Stimulated activated CD8-positive, alpha-beta memory T cell treated with anti-CD3 and anti-CD28 coated beads, Interleukin-4, amount 100 ng/mL, for 1 hour (primary cell): ENCODE results near the gene RAD51AP2.

Experiments used
- DNase-seq, 2 donors: peaks; one replicate each; pipeline ENCODE4 v3.0.0-alpha.2; 2020; ENCODE audit warnings: low read depth in 2 of 2, low spot score in 1 of 2

Gene RAD51AP2

DNA sequence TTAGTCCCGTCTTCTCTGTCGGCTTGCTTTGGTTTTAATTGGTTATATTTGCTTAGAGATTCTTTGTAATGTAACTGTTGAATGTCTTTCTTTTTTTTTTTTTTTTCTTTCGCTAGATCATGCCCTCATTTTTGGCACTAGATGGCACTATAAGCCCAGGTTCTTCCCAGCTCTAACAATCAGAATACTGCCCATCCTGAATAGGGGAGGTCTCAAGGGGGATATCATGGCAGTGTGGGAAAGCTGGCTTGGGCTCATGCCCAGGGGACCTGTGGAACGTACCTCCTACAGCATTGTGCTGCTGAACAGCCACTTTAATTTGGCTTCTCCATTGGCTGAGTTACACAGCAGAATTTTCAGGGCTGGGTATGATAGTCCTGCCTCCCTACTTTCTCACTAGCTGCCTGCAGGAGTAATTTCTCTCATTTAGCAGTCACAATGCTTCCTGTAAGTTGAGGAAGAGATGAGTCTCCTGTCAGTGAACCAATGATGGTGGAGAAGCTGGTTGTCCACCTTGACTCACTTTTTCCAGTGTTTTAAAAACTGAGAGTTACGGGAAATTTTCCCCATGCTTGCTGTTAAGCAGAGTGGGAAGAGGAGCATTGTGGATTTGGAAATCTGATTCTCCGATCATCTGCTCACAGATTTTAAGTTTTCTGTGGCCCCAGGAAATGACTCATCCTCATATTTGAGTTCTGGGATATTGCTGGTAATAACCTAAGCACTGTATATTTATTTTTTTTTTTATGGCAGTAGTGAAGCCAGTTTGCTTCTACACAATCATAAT lies 47.2 kb downstream of the RAD51AP2 start:
- no peak for DNase-seq

DNA sequence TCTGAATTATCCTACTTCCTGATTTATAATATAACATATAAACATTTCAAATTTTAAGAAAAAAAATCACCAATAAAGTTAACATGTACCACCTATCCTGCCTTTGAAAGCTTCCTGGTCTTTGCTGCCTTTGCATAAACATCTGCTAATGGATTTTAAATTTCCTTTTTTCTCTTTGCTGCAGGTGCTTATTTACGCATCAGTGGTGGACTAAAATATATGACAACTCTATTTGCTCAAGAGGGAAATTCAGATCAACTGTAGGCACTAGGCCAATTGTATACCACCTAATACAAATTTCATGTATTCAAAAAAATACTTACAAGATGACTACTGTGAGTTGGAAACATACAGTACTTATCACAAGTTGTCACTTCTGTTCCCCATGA lies 57.2 kb downstream of the RAD51AP2 start:
- DNase-seq: no peak
